HG03103 (cell line): ENCODE results near the gene SMAD5.

Experiments used
- ATAC-seq: cut with Tn5 transposase; IDR thresholded peaks from one replicate; pipeline ENCODE4 v1.9.1; 2021; ENCODE audit warnings: low read depth; ENCODE audit not compliant: unreplicated experiment

Gene SMAD5

GRCh38 chr5:136212252-136212721 is 79.6 kb downstream of the SMAD5 start:
- ATAC-seq, result no peak

- ATAC-seq, result no peak
Measured at GRCh38 chr5:136213919-136214493, 81.4 kb downstream of the SMAD5 start.

- no peak for ATAC-seq
Measured at GRCh38 chr5:136215812-136216211, 83.2 kb downstream of the SMAD5 start.

GRCh38 chr5:136216230-136216629 is 83.6 kb downstream of the SMAD5 start:
- ATAC-seq, result no peak

- ATAC-seq, result no peak
Measured at GRCh38 chr5:136221340-136221739, 88.7 kb downstream of the SMAD5 start.

DNA sequence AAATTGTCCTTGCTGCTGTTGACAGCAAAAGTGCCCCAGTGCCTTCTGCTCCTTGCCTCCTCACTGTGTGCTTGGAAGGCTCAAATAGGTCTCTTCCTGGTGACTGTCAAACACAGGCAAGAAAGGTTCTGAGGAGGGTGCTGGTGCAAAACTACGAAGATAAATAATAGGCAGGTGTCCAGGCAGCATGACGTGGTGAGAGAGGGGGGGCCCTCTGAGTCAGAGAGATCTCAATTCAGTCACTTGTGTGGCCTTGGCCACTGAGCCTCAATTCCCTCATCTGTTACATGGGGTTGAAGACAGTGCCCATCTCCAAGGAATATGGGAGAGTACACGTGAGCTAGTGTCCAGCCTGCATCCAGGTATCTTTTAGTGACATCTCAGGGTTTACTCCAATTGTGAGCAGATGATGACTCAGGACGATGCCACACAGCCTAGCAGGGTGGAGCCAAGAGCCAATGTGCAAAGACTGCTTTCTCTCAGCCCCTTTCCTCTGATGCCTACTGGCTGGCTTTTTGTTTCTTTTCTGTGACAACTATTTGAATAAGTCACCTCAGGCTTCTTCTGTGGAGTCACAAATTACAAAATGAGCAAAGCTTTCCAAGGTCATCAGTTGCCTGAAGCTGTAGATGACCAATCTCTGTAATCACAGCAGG is 90.1 kb downstream of the SMAD5 start:
- no peak for ATAC-seq

DNA sequence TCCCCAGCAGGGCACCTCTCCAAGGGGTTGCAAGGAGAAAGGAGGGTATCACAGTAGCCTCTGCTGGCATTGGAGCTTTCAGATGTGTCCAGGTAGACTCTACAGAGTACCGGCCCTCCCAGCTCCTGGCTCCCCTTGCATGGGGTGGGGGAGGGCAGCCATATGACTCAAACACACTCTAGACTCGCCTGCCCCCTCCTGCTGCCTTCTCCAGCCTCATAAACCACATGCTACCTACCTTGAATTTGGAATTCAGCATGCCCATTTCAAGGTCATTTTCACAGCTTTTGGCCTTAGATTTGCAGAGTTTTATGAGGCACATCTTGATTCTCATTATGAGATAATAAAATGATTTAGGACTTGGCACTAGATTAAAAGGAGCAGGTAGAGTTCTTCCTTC is 93.2 kb downstream of the SMAD5 start:
- no peak for ATAC-seq

GRCh38 chr5:136226401-136226800 is 93.8 kb downstream of the SMAD5 start:
- ATAC-seq, result no peak

GRCh38 chr5:136228136-136228757 is 95.6 kb downstream of the SMAD5 start:
- no peak for ATAC-seq

- no peak for ATAC-seq
Measured at GRCh38 chr5:136230176-136230575, 97.5 kb downstream of the SMAD5 start.

DNA sequence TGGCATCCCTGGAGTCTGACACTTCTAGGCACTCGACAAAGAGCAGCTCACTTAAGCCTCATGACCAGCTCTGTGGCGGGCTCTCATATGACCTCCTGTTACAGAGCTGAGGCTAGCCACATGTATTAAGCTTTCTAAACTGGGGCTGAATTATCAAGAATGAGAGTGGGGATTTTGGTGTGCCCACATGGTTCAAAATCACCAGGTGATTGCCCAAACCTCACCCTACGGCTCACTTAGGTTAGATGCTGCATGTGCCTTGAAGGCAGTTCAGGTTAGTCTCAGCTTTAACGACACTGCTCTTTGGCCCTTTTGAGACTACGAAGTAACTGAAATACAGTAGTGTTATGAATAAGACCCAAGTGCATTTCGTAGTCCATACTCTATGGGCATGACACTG is 99.7 kb downstream of the SMAD5 start:
- ATAC-seq, result no peak
